ES-I3 (cell line): ENCODE measurements around the gene CPA1.

Experiments used
- H3K36me3 ChIP-seq: 2 replicates; pipeline ENCODE4 v1.6.1; 2013; ENCODE audit warnings: mild to moderate bottlenecking, low read length, control low read depth, moderate library complexity; ENCODE audit not compliant: insufficient read depth
- H3K4me1 ChIP-seq: 2 replicates; pipeline ENCODE4 v1.6.1; 2013; ENCODE audit warnings: mild to moderate bottlenecking, control low read depth, low read length; ENCODE audit not compliant: insufficient read depth
- H3K9ac ChIP-seq: 2 replicates; pipeline ENCODE4 v1.6.1; 2013; ENCODE audit warnings: low read depth, mild to moderate bottlenecking, low read length, moderate library complexity
- H3K9me3 ChIP-seq: 2 replicates; pipeline ENCODE4 v1.6.1; 2013; ENCODE audit warnings: mild to moderate bottlenecking, low read length, moderate library complexity; ENCODE audit not compliant: control insufficient read depth, insufficient read depth

CPA1 gene

DNA sequence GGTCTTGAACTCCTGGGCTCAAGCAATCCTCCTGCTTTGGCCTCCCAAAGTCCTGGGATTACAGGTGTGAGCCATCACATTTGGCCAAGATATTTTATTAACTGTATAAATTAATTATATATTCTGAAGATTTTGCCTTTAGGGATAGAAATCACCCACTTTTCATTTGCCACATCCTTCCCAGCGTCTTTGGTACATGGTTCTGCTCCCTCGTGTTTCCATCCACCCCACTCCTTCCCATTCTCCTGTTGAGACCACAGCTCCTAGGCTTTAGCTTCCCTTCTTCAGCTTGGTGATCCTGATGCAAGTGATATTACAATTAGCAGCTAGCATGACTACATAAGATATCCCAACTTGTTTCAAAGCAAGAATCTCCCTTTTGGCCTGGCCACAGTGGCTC lies 8.4 kb downstream of the CPA1 start:
- no peaks in the 10 kb centered on the region for H3K9me3 ChIP-seq
- no peaks in the 10 kb centered on the region for H3K36me3 ChIP-seq
- no peak overlapping the region for H3K9ac ChIP-seq
- no peaks in the 10 kb centered on the region for H3K4me1 ChIP-seq

DNA sequence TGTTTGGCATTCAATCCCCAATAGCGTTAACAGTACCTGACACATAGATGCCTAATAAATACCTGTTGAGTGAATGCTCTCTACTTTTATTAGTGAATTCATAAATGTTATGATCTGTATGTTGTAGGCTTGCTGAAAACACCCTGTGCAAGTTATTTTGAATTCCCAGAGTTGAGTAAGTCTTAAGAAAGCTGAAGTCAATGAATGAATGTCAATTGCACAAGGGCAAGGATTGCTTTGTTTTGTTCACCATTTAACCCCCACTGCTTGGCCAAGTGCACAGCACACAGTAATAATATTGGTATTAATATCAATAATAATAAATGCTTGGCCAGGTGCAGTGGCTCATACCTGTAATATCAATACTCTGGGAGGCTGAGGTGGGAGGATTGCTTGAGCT lies 10.2 kb downstream of the CPA1 start:
- Histone ChIP-seq H3K36me3 (no peaks in the 10 kb centered on the region), H3K9ac (no peak overlapping the region), H3K9me3 (no peaks in the 10 kb centered on the region), H3K4me1 (no peaks in the 10 kb centered on the region)

DNA sequence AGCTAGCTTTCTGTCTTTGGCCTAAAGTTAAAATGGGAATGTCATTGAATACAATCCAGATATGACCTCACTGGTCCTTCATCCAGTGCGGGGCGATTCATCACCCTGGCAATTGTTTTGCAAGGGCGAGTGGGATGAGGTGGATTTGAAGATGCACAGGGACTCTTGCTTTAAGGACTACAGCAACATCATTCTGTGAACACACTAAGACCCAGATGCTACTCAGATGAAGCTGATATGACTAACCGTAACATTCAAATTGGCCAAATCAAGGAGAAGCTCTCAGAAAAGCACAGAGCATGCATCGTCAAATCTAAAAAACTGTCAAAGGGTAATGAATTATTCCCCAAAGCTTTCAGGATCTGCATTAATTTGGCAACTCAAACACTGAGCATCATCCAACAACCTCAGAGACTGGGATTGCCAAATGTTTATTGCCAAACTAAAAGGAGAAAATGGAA lies 12.8 kb downstream of the CPA1 start:
- H3K4me1 ChIP-seq: no peaks in the 10 kb centered on the region
- no peak overlapping the region for H3K9ac ChIP-seq
- H3K9me3 ChIP-seq: no peaks in the 10 kb centered on the region
- no peaks in the 10 kb centered on the region for H3K36me3 ChIP-seq

DNA sequence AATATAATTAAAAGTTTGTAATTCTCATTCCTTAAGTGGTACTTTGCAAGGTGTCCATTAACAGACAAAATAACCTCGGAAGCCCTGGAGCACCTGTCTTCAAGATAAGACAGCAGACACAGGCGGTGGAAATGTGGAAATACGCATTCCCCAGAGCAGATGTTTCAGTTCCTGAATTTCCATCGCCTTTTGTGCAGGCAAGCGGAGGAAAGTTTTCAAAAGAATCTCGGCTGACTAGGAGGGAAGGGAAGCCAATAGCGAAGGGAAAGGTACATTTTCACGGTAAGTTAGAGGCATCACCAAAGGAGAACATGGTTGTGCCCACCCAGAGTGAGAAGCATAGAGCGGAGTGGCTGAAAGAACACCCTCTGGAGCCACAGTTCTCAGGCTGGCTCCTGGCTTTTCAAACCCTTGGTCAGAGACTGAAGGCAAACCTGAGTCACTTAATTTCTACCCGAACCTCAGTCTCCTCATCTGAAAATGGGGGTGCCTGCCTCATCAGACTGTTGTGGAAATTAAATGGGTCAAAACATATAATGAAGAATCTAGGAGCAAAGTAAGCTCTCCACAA lies 13.6 kb downstream of the CPA1 start:
- no peaks in the 10 kb centered on the region for H3K4me1 ChIP-seq
- no peaks in the 10 kb centered on the region for H3K36me3 ChIP-seq
- no peak overlapping the region for H3K9ac ChIP-seq
- no peaks in the 10 kb centered on the region for H3K9me3 ChIP-seq

DNA sequence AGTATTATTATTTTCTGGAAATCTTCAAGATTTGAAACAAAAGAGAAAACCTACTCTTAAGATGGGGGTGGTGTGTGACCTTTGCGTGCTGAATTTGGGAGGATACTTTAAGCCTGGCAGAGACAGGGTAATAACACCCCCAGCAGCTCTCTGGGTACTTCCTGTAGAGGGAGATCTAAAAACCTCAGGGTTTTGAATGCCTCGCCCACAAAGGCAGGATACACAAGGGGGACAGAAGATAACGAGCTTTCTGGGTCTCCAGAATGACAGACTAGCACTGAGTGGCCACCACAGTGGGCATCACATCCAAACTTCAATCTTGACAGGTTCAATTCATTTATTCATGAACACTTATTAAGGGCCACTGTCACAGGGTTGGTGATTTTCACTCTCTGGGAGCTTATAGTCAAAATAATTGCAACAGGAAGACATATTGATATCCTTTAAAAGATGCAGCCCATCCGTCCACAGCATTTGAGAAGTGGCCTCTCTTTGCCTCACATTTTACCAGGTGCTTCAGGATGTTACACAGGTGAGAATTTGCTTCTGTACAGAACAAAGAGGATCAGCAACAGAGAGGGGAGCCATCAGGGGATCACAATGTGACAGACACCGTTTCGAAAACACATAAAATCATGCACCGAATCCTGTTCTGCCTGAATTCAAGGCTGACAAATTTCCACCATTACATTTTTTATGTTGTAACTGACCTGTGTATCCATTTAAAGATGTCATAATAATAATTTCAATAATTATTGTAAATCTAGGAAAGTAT lies 14.3 kb downstream of the CPA1 start:
- H3K36me3 ChIP-seq: no peaks in the 10 kb centered on the region
- no peaks in the 10 kb centered on the region for H3K9me3 ChIP-seq
- H3K4me1 ChIP-seq: no peaks in the 10 kb centered on the region
- no peak overlapping the region for H3K9ac ChIP-seq

DNA sequence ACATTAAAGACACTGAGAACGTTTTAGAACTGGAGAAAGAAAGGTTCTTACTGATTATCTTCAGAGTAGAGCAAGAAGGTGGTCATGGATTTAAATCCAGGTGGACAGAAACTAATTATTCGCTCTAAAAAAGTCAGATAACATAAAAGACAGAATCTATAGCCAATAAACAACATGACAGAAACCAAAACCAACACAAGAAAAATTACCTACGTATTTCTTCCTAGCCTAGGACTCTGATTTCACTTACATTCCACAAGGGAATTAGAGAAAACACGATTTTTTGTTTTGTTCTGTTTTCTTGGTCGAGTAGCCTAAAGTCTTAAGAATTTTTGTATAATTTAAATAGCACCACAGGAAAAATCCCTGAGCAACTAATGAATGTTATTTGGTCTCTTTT lies 15.1 kb downstream of the CPA1 start:
- Histone ChIP-seq H3K9ac (no peak overlapping the region), H3K4me1 (no peaks in the 10 kb centered on the region), H3K36me3 (no peaks in the 10 kb centered on the region), H3K9me3 (no peaks in the 10 kb centered on the region)

DNA sequence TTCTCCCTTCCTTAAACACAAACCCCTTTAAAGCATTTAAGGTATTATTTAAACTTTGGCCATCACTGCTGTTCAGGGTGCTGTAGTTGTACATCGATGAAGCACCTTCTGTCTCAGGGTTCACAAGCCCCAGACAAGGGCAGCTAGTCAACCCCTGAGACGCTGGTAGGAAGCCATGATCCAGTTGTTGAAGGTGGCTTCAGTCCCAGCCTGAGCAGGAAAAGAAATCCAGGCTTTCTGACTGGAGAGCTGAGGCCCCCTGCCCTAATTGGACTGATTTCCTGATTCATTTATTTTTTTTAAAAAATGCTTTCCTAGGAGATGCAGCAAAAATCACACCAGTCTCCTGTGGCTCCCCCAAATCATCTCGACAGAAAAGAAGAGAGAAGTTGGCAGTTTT lies 15.8 kb downstream of the CPA1 start:
- H3K9ac ChIP-seq: no peak overlapping the region
- no peaks in the 10 kb centered on the region for H3K9me3 ChIP-seq
- H3K4me1 ChIP-seq: no peaks in the 10 kb centered on the region
- no peaks in the 10 kb centered on the region for H3K36me3 ChIP-seq

DNA sequence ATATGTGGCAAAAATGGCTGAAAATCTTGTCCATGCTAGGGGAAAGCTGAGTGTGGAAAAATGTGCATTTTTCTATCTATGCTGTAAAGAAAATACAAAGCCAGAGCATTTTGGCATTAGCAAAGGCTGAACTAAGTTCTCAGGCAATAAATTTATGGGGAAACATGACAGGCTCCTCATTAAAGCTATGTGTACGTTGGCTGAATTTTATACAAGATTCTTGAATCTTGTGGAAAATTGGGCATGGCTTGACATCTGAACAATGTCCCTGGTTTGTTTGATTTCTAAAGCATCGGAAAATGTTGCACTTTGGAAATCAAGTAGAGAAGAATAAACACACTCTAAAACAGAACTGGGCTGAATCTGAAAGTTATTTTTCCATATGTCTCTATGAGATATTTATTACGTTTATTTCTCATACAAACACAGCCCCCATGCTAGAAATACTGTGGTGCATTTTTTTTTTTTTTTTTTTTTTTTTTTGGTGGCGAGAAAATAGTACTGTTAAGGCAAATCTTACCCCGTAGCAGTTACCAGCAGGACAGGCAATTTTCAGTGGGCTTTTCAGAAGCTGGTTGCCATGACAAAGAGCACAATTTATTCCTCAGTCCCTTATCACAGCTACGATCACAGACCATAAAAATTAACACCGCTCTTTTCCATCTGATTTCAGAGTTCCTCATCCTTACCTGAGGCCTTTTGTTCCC lies 16.9 kb downstream of the CPA1 start:
- no peaks in the 10 kb centered on the region for H3K4me1 ChIP-seq

DNA sequence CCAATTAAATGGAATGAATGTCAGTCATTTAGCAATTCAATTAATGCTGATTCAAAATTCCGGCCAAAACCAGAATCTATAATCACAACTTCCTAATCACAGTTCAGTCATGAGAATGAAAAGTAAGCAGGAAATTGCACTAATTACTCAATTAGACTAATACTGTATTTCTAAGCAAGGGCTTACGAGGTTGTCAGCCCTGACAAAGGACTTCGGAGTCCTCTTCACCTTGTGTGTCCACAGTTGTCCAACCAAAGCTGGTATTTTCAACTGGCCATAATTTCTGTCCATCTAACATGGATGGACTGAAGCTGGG lies 17.4 kb downstream of the CPA1 start:
- no peaks in the 10 kb centered on the region for H3K4me1 ChIP-seq
- no peaks in the 10 kb centered on the region for H3K36me3 ChIP-seq
- H3K9me3 ChIP-seq: no peaks in the 10 kb centered on the region
- no peak overlapping the region for H3K9ac ChIP-seq

More for the DNA sequence above, 16.9 kb downstream of the CPA1 start:
- Histone ChIP-seq H3K9ac (no peak overlapping the region), H3K36me3 (no peaks in the 10 kb centered on the region), H3K9me3 (no peaks in the 10 kb centered on the region)

DNA sequence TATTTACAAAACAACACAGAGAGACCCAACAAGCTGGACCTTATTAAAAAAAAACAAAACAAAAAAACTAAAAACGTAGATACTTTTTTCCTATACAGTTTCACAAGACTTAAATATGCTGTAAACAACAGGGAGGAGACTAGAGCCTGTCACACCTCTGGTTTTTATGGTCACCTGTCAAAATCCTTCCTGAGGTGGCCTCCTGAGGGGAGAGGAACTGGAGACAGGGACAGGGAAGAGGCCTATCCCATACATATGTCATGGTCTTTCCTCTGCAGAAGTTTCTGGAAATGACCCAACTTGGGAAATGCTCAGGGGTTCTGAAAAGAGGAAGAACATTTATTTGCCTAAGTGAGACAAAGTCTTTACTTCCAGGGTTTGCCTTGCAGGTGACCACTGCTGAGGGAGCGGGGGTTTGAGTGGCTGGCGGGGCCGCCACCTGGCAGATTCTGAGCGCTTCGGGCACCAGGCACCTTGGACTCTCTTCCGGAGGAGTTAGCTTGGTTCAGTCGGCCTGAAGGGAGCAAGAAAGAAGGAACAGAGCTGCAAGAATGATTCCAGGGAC lies 18.3 kb downstream of the CPA1 start:
- no peaks in the 10 kb centered on the region for H3K4me1 ChIP-seq
- H3K9me3 ChIP-seq: no peaks in the 10 kb centered on the region
- no peaks in the 10 kb centered on the region for H3K36me3 ChIP-seq
- H3K9ac ChIP-seq: no peak overlapping the region

DNA sequence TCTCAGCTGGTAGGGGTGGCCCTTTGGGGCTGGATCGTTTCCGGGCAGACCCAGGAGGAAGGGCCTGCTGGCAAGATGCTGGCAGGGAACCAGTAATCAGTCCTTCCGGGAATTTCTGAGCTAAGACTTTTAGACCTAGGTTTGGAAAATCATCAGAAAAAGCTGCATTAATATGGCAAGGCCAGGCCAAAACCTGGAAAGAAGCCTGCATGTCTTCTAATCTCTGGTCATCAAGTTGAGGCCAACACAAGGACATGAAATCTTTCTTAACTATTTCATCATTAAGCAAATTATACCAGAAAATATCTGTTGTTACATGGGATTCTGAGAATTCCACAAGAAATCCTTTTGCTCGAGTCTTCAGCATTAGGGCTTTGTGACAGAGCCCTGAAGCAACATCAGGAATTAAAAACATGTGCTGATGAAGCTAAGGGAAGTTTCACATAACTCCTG lies 19.9 kb downstream of the CPA1 start:
- Histone ChIP-seq H3K36me3 (no peaks in the 10 kb centered on the region), H3K9me3 (no peaks in the 10 kb centered on the region), H3K4me1 (no peaks in the 10 kb centered on the region), H3K9ac (no peak overlapping the region)

DNA sequence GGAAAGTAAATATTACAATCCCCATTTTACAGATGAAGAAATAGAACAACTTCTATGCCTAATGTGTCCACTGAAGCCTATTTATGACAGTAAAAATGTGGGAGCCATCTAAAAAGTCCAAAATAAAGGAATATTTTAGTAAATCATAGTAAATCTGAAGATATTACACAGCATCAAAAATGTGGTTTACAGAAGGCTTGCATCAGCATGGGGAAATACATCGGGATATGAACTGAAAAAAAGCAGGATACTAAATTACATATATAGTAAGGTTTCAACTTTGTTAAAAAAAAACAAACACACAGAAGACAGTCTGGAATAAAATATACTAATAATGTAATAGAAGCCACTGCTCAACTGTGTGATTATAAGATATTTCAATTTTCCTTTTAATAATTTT lies 20.8 kb downstream of the CPA1 start:
- no peak overlapping the region for H3K9ac ChIP-seq
- no peaks in the 10 kb centered on the region for H3K4me1 ChIP-seq
- H3K9me3 ChIP-seq: no peaks in the 10 kb centered on the region
- H3K36me3 ChIP-seq: no peaks in the 10 kb centered on the region

DNA sequence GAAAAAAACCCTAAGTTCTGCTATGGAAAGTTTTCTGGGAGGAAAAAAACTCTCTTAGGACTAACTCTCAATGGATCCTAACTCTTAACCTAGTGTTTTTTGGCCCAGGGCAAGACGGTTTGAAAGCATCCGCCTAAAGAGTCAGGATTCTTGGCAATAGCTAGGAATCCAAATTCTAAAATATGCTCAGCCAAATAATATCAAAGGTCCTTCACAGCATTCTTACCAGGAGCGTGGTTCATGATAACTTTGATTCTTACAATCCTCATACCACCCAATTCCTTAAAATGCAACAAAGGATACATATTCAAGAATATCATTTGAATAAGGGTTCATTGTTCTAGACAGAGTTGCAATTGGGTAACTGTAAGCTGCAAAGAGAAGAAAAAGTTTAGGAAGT lies 21.3 kb downstream of the CPA1 start:
- no peaks in the 10 kb centered on the region for H3K36me3 ChIP-seq
- no peaks in the 10 kb centered on the region for H3K9me3 ChIP-seq

DNA sequence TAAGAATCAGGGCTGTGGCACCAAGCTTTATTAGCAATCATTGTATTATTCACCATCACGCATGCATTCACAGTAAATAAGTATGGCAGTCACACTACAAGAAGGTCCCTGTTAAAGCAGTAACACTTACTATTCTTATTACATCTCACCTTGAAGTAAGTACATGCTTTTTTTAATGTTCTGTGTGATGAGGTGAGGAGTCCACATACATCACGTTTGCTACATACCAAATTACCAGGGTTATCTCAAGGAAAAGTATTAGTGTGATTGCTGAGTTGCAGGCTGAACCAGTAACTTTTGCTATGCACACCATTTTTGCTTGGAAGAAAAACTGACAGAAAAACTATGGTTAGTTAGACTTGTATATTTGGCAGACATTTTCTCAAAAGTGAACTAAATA lies 24.7 kb downstream of the CPA1 start:
- Histone ChIP-seq H3K4me1 (no peaks in the 10 kb centered on the region), H3K9ac (no peak overlapping the region)

More for the DNA sequence above, 21.3 kb downstream of the CPA1 start:
- H3K4me1 ChIP-seq: no peaks in the 10 kb centered on the region
- H3K9ac ChIP-seq: no peak overlapping the region

More for the DNA sequence above, 24.7 kb downstream of the CPA1 start:
- no peaks in the 10 kb centered on the region for H3K9me3 ChIP-seq
- H3K36me3 ChIP-seq: no peaks in the 10 kb centered on the region
